RWPE1 (cell line): Measurements from ENCODE around the gene ATR.

Experiments
- CTCF ChIA-PET: fragments of 350-600 bp; sonication (Branson Sonifier 250); formaldehyde crosslinking; extraction: SDS; loops from one replicate; lab custom pipeline; 2021; lab: Yijun Ruan, JAX
- POLR2A ChIA-PET: fragments of 400-600 bp; formaldehyde crosslinking; extraction: SDS; loops from one replicate; lab custom pipeline; 2020; ENCODE audit warnings: antibody characterized with exemption; ENCODE audit not compliant: low non-redundant PET; lab: Yijun Ruan, JAX
- DNase-seq: peaks from one replicate; pipeline ENCODE4 v3.0.0; 2012; ENCODE audit warnings: low spot score
- H3K27ac ChIP-seq: fragments of 450-650 bp; 2 replicates; pipeline ENCODE4 v1.5.1; 2017
- TF ChIP-seq, protein P1 (sequence below): fragments of 450-650 bp; conservative IDR thresholded peaks from 2 replicates; pipeline ENCODE4 v1.5.1; 2017; ENCODE audit warnings: low read depth, mild to moderate bottlenecking

Gene ATR

DNA sequence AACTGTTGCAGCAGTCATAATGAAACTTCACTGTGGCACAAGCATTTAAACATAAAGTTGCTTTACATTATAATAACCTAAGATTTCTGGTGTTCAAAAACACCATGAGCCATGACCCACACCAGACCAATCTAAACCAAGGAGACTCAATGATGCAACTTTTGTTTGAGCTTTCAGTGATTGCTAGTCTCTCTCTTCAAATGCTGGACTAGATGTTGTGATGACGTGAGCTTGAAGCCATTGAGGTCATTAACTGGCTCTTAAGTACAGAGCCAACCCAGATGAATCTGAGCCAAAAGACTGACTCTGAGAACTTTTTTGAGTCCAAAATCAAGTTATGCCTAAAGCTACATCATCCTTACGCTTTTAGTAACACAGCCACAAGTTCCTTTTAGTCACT, 36.5 kb downstream of the ATR start:
- CTCF ChIA-PET = interaction anchor here (0.6 kb wide), 1 partner anchor 250 kb away, joined by 3 read pairs; no protein-coding TSS in a partner anchor
- TF ChIP-seq, protein P1, sequence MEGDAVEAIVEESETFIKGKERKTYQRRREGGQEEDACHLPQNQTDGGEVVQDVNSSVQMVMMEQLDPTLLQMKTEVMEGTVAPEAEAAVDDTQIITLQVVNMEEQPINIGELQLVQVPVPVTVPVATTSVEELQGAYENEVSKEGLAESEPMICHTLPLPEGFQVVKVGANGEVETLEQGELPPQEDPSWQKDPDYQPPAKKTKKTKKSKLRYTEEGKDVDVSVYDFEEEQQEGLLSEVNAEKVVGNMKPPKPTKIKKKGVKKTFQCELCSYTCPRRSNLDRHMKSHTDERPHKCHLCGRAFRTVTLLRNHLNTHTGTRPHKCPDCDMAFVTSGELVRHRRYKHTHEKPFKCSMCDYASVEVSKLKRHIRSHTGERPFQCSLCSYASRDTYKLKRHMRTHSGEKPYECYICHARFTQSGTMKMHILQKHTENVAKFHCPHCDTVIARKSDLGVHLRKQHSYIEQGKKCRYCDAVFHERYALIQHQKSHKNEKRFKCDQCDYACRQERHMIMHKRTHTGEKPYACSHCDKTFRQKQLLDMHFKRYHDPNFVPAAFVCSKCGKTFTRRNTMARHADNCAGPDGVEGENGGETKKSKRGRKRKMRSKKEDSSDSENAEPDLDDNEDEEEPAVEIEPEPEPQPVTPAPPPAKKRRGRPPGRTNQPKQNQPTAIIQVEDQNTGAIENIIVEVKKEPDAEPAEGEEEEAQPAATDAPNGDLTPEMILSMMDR = no peak
- POLR2A ChIA-PET = no interaction called here
- no peak for DNase-seq
- H3K27ac ChIP-seq = no peak overlapping the region

DNA sequence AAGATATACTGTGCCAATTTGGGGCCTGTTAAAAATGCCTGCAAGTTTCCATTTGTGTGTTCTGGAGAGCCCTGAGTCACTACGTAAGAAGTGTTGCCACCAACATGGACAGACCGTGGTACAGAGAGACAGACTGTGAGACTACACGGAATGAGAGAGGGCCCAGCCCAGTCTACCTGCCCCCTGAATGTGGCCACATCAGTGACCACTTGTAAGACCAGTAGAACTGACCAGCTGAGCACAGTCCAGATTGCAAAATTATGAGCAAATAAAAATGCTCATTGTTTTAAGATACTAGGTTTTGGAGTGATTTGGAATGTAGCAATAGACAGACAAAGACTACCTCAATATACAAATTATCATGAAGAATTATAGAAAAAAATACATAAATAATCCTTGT, 42.0 kb downstream of the ATR start:
- ChIA-PET POLR2A (no interaction called here), CTCF (no interaction called here)
- TF ChIP-seq, protein P1 = no peak
- H3K27ac ChIP-seq = no peak overlapping the region
- no peak for DNase-seq

DNA sequence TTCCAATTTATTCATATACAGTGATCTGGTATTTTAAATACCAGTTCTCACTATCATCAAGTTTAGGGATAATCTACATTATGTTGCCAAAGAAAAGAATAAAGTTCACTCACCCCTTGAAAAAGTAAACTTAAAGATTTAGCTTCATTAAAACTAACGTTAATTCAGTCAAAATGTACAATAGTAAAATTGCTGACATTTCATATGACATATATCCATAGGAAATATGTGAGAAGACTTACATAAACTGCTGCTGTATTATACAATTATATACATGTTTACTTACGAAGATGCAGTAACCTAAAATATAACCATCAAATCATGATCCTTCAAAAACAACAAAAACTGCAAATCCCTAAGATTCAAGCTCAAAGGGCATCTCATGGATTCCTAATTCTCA, 44.0 kb downstream of the ATR start:
- POLR2A ChIA-PET = no interaction called here
- CTCF ChIA-PET = no interaction called here
- H3K27ac ChIP-seq = no peak overlapping the region
- TF ChIP-seq, protein P1 = no peak
- no peak for DNase-seq

DNA sequence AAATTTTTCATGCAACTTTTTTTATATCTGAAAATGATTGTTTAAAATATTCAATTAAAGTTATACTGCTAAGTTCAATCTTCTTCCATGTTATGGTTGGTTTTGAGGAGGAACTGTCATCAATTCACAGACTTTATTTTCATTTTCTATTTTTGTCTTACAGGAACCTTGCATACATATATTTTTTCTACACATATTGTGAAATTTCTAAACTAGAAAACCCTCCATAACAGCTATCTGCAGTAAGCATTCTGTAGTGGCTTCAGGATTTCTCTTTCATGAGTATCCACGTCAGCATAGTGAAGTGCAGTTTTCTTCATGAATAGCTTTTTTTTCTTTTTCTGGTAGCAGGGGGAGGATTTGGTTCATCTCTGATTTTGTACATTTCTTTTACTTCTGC, 48.2 kb downstream of the ATR start:
- CTCF ChIA-PET = no interaction called here
- TF ChIP-seq, protein P1 = no peak
- DNase-seq = no peak
- POLR2A ChIA-PET = no interaction called here
- H3K27ac ChIP-seq = no peak overlapping the region

DNA sequence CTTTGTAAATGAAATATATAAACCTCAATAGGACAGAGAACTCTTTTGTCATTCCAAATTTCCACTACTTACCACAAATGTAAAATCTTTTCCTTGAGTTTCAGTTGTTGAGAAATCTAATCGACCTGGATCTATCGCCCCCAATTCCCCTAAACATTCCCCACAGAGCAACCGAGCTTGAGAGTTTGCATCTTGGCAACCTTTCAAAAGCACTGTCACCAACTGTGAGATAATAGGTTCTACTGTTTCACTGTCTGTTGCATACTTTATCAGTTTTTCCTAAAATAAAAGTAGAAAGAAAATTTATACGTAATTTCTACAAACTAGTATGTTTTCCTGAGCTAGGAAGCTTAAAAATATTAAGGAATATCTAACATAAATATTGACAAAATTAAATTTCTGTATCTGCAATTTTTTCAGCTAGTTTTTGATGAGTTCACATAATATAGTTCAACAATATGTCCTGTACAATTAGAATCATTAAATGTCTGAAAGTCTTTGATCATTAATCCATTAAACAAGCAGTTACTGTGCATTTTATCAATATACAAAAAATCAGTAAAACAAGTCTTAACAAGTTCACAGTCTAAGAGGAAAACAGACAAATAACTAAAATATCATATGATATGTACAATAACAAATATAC, 54.5 kb downstream of the ATR start:
- CTCF ChIA-PET = interaction anchor here (0.6 kb wide), 1 partner anchor 1024 kb away, joined by 3 read pairs; no protein-coding TSS in a partner anchor
- H3K27ac ChIP-seq = no peak overlapping the region
- POLR2A ChIA-PET = no interaction called here
- DNase-seq = no peak
- TF ChIP-seq, protein P1 = no peak

DNA sequence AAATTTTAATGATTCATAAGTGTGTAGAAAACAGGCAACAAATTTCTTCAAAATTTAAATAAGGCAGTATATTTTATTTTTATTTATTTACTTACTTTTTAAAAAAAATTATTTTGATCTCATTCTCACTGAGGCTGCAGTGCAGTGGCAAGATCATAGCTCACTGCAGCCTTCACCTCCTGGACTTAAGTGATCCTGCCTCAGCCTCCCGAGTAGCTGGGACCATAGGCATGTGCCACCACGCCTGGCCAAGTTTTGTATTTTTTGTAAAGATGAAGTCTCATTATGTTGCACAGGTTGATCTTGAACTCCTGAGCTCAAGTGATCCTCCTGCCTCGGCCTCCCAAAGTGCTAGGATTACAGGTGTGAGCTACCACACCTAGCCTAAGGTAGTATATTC, 69.5 kb downstream of the ATR start:
- DNase-seq = no peak
- H3K27ac ChIP-seq = no peak overlapping the region
- CTCF ChIA-PET = no interaction called here
- POLR2A ChIA-PET = no interaction called here
- TF ChIP-seq, protein P1 = no peak
